ENCODE results near the gene NTN1.

- TF ChIP-seq CTCF (IDR thresholded peaks at IDR 0.05; ENCODE audit: insufficient read depth, low read length, poor library complexity, severe bottlenecking) = no peak
- no peak for TF ChIP-seq EZH2phosphoT487 (conservative IDR thresholded peaks at IDR 0.05; ENCODE audit: low read length)
Measured at GRCh38 chr17:9109933-9110332, 88.6 kb downstream of the NTN1 start.

All from SU-DHL-6 (cell line).